GM12878 (cell line): ENCODE results near the gene CERCAM. TPM values are rescaled to one million over a fixed set of nuclear protein-coding genes. Genes with fewer than 3 reads are reported as not detected.

Experiments
- ATAC-seq: fragments of 200-7000 bp; cut with Tn5 transposase; 3 replicates; pipeline ENCODE4 v1.9.1; 2020; ENCODE audit warnings: mild to moderate bottlenecking, moderate library complexity
- BruUV-seq: library from RNA; stranded (reverse); fragments of 400-500 nt; replicated peaks from 2 replicates; lab custom pipeline; 2021; lab: Mats Ljungman, UMichigan
- CTCF ChIA-PET: fragments of 300-600 bp; sonication (Branson Sonifier 250); formaldehyde crosslinking; extraction: SDS; loops from one replicate; lab custom pipeline; 2021; ENCODE audit warnings: inconsistent platforms; lab: Yijun Ruan, JAX
- POLR2A ChIA-PET: fragments of 350-600 bp; formaldehyde crosslinking; extraction: SDS; loops from one replicate; lab custom pipeline; 2021; ENCODE audit warnings: inconsistent platforms; lab: Charles Lee
- RAD21 ChIA-PET: fragments of 300-600 bp; sonication (Branson Sonifier 250); formaldehyde crosslinking; loops from one replicate; lab custom pipeline; 2023; ENCODE audit warnings: antibody characterized with exemption; ENCODE audit not compliant: unreplicated experiment; lab: Charles Lee
- SMC1A ChIA-PET: fragments of 300-600 bp; sonication (Branson Sonifier 250); formaldehyde crosslinking; loops from one replicate; lab custom pipeline; 2023; ENCODE audit not compliant: unreplicated experiment, uncharacterized antibody; lab: Charles Lee
- DNase-seq: peaks from one replicate; pipeline ENCODE4 v3.0.0-alpha.2; 2011; ENCODE audit warnings: low read depth, low spot score
- FAIRE-seq: peaks from 3 replicates; lab custom pipeline; 2011; peaks lifted over from hg19 to GRCh38; lab: Jason Lieb, UNC
- H2AFZ ChIP-seq: 2 replicates; pipeline ENCODE4 v1.6.0; 2011; ENCODE audit warnings: low read depth, low read length, control low read depth; ENCODE audit not compliant: control insufficient read depth
- H3K27ac ChIP-seq: 2 replicates; pipeline ENCODE4 v1.5.1; 2011; ENCODE audit warnings: control low read depth; ENCODE audit not compliant: control insufficient read depth, insufficient read depth
- H3K27me3 ChIP-seq, 2 experiments: replicated peaks in 1 of 2; 2 replicates each; pipeline versions ENCODE4 v1.6.0 to v1.6.1; 2011; ENCODE audit warnings: low read length in 1 of 2; ENCODE audit not compliant: control insufficient read depth in 2 of 2, insufficient read depth in 2 of 2
- H3K36me3 ChIP-seq, 2 experiments: 2 replicates each; pipeline ENCODE4 v1.5.1; 2011; ENCODE audit warnings: low read length in 1 of 2; ENCODE audit not compliant: control insufficient read depth in 2 of 2, insufficient read depth in 2 of 2
- H3K4me1 ChIP-seq: 2 replicates; pipeline ENCODE4 v1.6.1; 2011; ENCODE audit warnings: mild to moderate bottlenecking, low read length, moderate library complexity, mixed read lengths; ENCODE audit not compliant: control insufficient read depth, insufficient read depth
- H3K4me2 ChIP-seq: 2 replicates; pipeline ENCODE4 v1.6.0; 2011; ENCODE audit warnings: control low read depth; ENCODE audit not compliant: control insufficient read depth, insufficient read depth
- H3K4me3 ChIP-seq: fragments of 200-600 bp; sonication (generic); 2 replicates; pipeline ENCODE4 v1.5.1; 2016
- H3K79me2 ChIP-seq: 2 replicates; pipeline ENCODE4 v1.6.0; 2011; ENCODE audit warnings: low read length; ENCODE audit not compliant: control insufficient read depth, insufficient read depth
- H3K9ac ChIP-seq: 2 replicates; pipeline ENCODE4 v1.8.0; 2011; ENCODE audit warnings: low read length, control low read depth, mixed read lengths; ENCODE audit not compliant: control insufficient read depth, insufficient read depth
- H3K9me3 ChIP-seq: replicated peaks from 3 replicates; pipeline ENCODE4 v1.5.1; 2011; ENCODE audit warnings: mild to moderate bottlenecking, low read length; ENCODE audit not compliant: control insufficient read depth, insufficient read depth
- H4K20me1 ChIP-seq: 2 replicates; pipeline ENCODE4 v1.6.0; 2011; ENCODE audit not compliant: control insufficient read depth, insufficient read depth
- CBFB ChIP-seq: IDR thresholded peaks from 2 replicates; pipeline ENCODE4 v1.6.1; 2016; ENCODE audit warnings: antibody characterized with exemption, low read depth
- IKZF2 ChIP-seq, 2 experiments: fragments of 450-650 bp; IDR thresholded peaks; 2 replicates each; pipeline ENCODE4 v1.6.1; 2017; ENCODE audit warnings: mild to moderate bottlenecking in 2 of 2, moderate library complexity in 2 of 2
- JUND ChIP-seq: IDR thresholded peaks from 2 replicates; pipeline ENCODE4 v1.6.1; 2012; ENCODE audit warnings: low read depth, mild to moderate bottlenecking, low read length, improper control_type of control experiment, moderate library complexity
- MTA2 ChIP-seq: fragments of 450-650 bp; IDR thresholded peaks from 2 replicates; pipeline ENCODE4 v1.6.1; 2016; ENCODE audit warnings: low read depth, mild to moderate bottlenecking, moderate library complexity
- NR2F1 ChIP-seq: fragments of 450-650 bp; conservative IDR thresholded peaks from 2 replicates; pipeline ENCODE4 v1.6.1; 2017; ENCODE audit warnings: mild to moderate bottlenecking
- PML ChIP-seq: IDR thresholded peaks from 2 replicates; pipeline ENCODE4 v1.6.1; 2012; ENCODE audit warnings: low read length, inconsistent platforms
- POLR2AphosphoS2 ChIP-seq: IDR thresholded peaks from 2 replicates; pipeline ENCODE4 v1.6.1; 2011; ENCODE audit warnings: low read depth, mild to moderate bottlenecking, low read length, improper control_type of control experiment, moderate library complexity
- RAD21 ChIP-seq: IDR thresholded peaks from 2 replicates; pipeline ENCODE4 v1.6.1; 2011; ENCODE audit warnings: mild to moderate bottlenecking, low read depth, low read length, moderate library complexity; ENCODE audit not compliant: insufficient read depth
- TAF1 ChIP-seq: IDR thresholded peaks from 2 replicates; pipeline ENCODE4 v1.6.1; 2011; ENCODE audit warnings: mild to moderate bottlenecking, low read depth, low read length, borderline replicate concordance
- TCF7 ChIP-seq: IDR thresholded peaks from 2 replicates; pipeline ENCODE4 v1.6.1; 2014; ENCODE audit warnings: antibody characterized with exemption, borderline replicate concordance
- ZNF384 ChIP-seq: IDR thresholded peaks from 2 replicates; pipeline ENCODE4 v1.6.1; 2012; ENCODE audit warnings: low read depth, mild to moderate bottlenecking, low read length, improper control_type of control experiment, borderline replicate concordance
- ZSCAN29 ChIP-seq: fragments of 450-650 bp; IDR thresholded peaks from 2 replicates; pipeline ENCODE4 v1.6.1; 2017; ENCODE audit warnings: mild to moderate bottlenecking, moderate library complexity
- WGBS: methylation state at CpG from one replicate; pipeline ENCODE4 v1.1.6; 2016; ENCODE audit warnings: low lambda C conversion rate; ENCODE audit not compliant: insufficient replicate concordance, insufficient coverage; ENCODE audit errors: missing lambda C conversion rate; 5-methylcytosine and 5-hydroxymethylcytosine counted together
- in situ Hi-C: fragments of 300-500 bp; cut with MboI; formaldehyde crosslinking; loops from 9 replicates; pipeline ENCODE4 v1.14.3; 2018; ENCODE audit warnings: mixed read lengths
- intact Hi-C: fragments of 100-400 bp; cut with micrococcal nuclease; formaldehyde crosslinking; loops from one replicate; pipeline ENCODE4 v1.14.2; 2022; ENCODE audit not compliant: unreplicated experiment
- polyA plus RNA-seq, 11 experiments: library from polyadenylated mRNA; depleted of rRNA in 4 of 11; unstranded in 6 of 11; stranded (reverse) in 5 of 11; fragments of >200 nt; fragmentation: Nextera tagmentation in 4 of 11; fragmentation: Illumina TruSeq in 1 of 11; extraction: Ambion mirVana in 4 of 11; extraction: Trizol in 1 of 11; gene quantifications; 1 replicate in 1 of 11; 2 replicates in 10 of 11; pipeline versions ENCODE4 v1.2.1 to v1.2.3, GENCODE V29; 2011 to 2016; ENCODE audit warnings: inconsistent platforms in 2 of 11, missing spikeins in 2 of 11, low read depth in 1 of 11
- total RNA-seq, 4 experiments: library from RNA; depleted of rRNA in 3 of 4; stranded (reverse); fragments of >200 nt in 3 of 4; fragmentation: Illumina TruSeq in 1 of 4; extraction: Trizol in 1 of 4; gene quantifications; 2 replicates each; pipeline versions ENCODE4 v1.2.1 to v1.2.3, GENCODE V29; 2013 to 2021
- TF ChIP-seq, protein P1 (sequence below): fragments of 450-650 bp; IDR thresholded peaks from 2 replicates; pipeline ENCODE4 v1.6.1; 2017; ENCODE audit warnings: low read depth, mild to moderate bottlenecking, moderate library complexity
- TF ChIP-seq, protein P2 (sequence below): fragments of 450-650 bp; IDR thresholded peaks from 2 replicates; pipeline ENCODE4 v1.6.1; 2017; ENCODE audit warnings: antibody characterized with exemption, mild to moderate bottlenecking, moderate library complexity
- TF ChIP-seq, protein P3 (sequence below): IDR thresholded peaks from 2 replicates; pipeline ENCODE4 v1.6.1; 2011; ENCODE audit warnings: mild to moderate bottlenecking, low read depth, low read length, moderate library complexity; ENCODE audit not compliant: insufficient replicate concordance
- TF ChIP-seq, protein P4 (sequence below): fragments of 450-650 bp; IDR thresholded peaks from 2 replicates; pipeline ENCODE4 v1.6.1; 2016; ENCODE audit warnings: mild to moderate bottlenecking

CERCAM gene
- total and polyA plus RNA-seq, 10 of the 15 experiments (the other 5 are each of a cell fraction or from before 2014, with no cell fraction given), result 0.05 to 6.7 (median 0.71) TPM

DNA sequence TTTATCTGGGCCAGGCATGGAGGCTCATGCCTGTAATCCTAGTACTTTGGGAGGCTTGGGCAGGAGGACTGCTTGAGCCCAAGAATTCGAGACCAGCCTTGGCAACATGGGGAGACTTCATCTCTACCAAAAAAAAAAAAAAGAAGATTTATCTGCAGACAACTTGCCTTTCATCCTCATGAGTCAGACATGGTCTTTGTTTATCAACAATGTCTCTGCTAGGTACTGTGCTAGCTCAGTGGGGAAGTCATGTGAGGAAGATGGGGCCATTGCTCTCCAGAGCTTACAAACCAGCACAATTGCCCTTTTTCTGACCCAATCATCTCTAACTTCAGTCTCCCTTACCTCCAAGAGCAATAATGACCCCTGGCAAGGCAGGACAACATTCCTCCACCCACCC, 47.9 kb upstream of the CERCAM start (continued):
- TF ChIP-seq JUND (no peak), IKZF2 (IDR thresholded peaks at IDR 0.05) (no peak), MTA2 (no peak), POLR2AphosphoS2 (no peak), ZNF384 (no peak), NR2F1 (no peak)
- TF ChIP-seq, protein P1, sequence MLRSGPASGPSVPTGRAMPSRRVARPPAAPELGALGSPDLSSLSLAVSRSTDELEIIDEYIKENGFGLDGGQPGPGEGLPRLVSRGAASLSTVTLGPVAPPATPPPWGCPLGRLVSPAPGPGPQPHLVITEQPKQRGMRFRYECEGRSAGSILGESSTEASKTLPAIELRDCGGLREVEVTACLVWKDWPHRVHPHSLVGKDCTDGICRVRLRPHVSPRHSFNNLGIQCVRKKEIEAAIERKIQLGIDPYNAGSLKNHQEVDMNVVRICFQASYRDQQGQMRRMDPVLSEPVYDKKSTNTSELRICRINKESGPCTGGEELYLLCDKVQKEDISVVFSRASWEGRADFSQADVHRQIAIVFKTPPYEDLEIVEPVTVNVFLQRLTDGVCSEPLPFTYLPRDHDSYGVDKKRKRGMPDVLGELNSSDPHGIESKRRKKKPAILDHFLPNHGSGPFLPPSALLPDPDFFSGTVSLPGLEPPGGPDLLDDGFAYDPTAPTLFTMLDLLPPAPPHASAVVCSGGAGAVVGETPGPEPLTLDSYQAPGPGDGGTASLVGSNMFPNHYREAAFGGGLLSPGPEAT, result no peak
- TF ChIP-seq, protein P2, sequence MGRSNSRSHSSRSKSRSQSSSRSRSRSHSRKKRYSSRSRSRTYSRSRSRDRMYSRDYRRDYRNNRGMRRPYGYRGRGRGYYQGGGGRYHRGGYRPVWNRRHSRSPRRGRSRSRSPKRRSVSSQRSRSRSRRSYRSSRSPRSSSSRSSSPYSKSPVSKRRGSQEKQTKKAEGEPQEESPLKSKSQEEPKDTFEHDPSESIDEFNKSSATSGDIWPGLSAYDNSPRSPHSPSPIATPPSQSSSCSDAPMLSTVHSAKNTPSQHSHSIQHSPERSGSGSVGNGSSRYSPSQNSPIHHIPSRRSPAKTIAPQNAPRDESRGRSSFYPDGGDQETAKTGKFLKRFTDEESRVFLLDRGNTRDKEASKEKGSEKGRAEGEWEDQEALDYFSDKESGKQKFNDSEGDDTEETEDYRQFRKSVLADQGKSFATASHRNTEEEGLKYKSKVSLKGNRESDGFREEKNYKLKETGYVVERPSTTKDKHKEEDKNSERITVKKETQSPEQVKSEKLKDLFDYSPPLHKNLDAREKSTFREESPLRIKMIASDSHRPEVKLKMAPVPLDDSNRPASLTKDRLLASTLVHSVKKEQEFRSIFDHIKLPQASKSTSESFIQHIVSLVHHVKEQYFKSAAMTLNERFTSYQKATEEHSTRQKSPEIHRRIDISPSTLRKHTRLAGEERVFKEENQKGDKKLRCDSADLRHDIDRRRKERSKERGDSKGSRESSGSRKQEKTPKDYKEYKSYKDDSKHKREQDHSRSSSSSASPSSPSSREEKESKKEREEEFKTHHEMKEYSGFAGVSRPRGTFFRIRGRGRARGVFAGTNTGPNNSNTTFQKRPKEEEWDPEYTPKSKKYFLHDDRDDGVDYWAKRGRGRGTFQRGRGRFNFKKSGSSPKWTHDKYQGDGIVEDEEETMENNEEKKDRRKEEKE, result no peak

DNA sequence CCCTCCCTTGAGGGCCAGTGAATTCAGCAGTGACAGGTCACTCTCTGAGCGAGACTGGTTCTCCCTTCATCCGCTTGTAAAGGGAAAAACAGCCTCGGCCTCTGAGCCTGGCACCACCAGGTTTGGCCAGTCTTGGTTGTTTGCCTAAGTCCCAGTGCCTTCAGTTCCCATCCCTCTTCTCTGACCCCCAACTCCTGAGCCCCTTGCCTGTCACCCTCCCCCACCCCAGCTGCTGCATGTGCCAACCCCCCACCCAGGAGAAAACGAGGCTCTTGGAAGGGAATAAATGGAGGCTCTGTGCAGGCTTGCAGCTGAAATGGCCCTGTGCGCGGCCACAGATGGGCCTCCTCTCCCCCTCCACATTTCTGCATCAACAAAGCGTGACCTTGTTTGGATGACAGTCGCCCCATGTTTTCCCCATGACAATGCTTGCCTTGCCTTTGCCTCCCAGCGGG, 46.4 kb upstream of the CERCAM start:
- FAIRE-seq, result no peak
- CTCF ChIA-PET, result no interaction called here
- H2AFZ ChIP-seq, result no peak overlapping the region
- no peak for ATAC-seq
- SMC1A ChIA-PET, result no interaction called here
- intact Hi-C loops (no loop called here), in situ Hi-C loops (no loop called here)
- no peaks in the 10 kb centered on the region for H4K20me1 ChIP-seq
- POLR2A ChIA-PET, result no interaction called here
- no peaks in the 10 kb centered on the region for H3K27me3 ChIP-seq
- no peak overlapping the region for H3K27ac ChIP-seq
- H3K4me1 ChIP-seq, result no peaks in the 10 kb centered on the region
- no TSS peak for BruUV-seq
- 96% methylated on average over 8 of the region's 9 CpGs for WGBS
- no peak overlapping the region for H3K4me2 ChIP-seq
- H3K9ac ChIP-seq, result no peak overlapping the region
- peaks cover 33% of the 10 kb centered on the region for H3K79me2 ChIP-seq
- no peak for DNase-seq
- RAD21 ChIA-PET, result no interaction called here
- no peaks in the 10 kb centered on the region for H3K9me3 ChIP-seq
- no peak overlapping the region for H3K4me3 ChIP-seq
- H3K36me3 ChIP-seq, result peaks cover 0 to 10% of the 10 kb centered on the region in 2 experiments; a peak in 1 of 4 replicates
- TF ChIP-seq RAD21 (no peak), TCF7 (no peak), CBFB (no peak), PML (no peak), ZSCAN29 (no peak), TAF1 (no peak)
- TF ChIP-seq, protein P3, sequence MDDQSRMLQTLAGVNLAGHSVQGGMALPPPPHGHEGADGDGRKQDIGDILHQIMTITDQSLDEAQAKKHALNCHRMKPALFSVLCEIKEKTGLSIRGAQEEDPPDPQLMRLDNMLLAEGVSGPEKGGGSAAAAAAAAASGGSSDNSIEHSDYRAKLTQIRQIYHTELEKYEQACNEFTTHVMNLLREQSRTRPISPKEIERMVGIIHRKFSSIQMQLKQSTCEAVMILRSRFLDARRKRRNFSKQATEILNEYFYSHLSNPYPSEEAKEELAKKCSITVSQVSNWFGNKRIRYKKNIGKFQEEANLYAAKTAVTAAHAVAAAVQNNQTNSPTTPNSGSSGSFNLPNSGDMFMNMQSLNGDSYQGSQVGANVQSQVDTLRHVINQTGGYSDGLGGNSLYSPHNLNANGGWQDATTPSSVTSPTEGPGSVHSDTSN, result no peak
- TF ChIP-seq, protein P4, sequence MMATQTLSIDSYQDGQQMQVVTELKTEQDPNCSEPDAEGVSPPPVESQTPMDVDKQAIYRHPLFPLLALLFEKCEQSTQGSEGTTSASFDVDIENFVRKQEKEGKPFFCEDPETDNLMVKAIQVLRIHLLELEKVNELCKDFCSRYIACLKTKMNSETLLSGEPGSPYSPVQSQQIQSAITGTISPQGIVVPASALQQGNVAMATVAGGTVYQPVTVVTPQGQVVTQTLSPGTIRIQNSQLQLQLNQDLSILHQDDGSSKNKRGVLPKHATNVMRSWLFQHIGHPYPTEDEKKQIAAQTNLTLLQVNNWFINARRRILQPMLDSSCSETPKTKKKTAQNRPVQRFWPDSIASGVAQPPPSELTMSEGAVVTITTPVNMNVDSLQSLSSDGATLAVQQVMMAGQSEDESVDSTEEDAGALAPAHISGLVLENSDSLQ, result no peak
